Naive thymus-derived CD4-positive, alpha-beta T cell (primary cell): Measurements from ENCODE around the gene PLD6. TPM values are rescaled to one million over a fixed set of nuclear protein-coding genes. Genes with fewer than 3 reads are reported as not detected.

Experiments used
- ATAC-seq: fragments of 150-1000 bp; cut with Tn5 transposase; 2 replicates; pipeline ENCODE4 v1.10.0; 2021; ENCODE audit warnings: mild to moderate bottlenecking, moderate library complexity
- CTCF ChIA-PET: fragments of 350-600 bp; sonication (Branson Sonifier 250); formaldehyde crosslinking; loops from one replicate; lab custom pipeline; 2021; ENCODE audit warnings: antibody characterized with exemption; lab: Charles Lee
- POLR2A ChIA-PET: fragments of 350-600 bp; sonication (Branson Sonifier 250); formaldehyde crosslinking; loops from one replicate; lab custom pipeline; 2021; ENCODE audit warnings: antibody characterized with exemption, inconsistent platforms; lab: Charles Lee
- DNase-seq, 9 donors: peaks; one replicate each; pipeline versions ENCODE4 v3.0.0 to v3.0.0-alpha.2; 2020 to 2022; ENCODE audit warnings: mixed read lengths in 1 of 9
- H3K27ac ChIP-seq: one replicate; pipeline ENCODE4 v1.7.0; 2013; ENCODE audit warnings: mild to moderate bottlenecking, low read depth, low read length, moderate library complexity
- H3K27me3 ChIP-seq, 2 donors: one replicate each; pipeline ENCODE4 v1.7.0; 2013; ENCODE audit warnings: low read length in 2 of 2, mild to moderate bottlenecking in 2 of 2, moderate library complexity in 2 of 2; ENCODE audit not compliant: control insufficient read depth in 2 of 2, insufficient read depth in 2 of 2
- H3K36me3 ChIP-seq, 3 experiments: 1 replicate in 2 of 3; 2 replicates in 1 of 3; pipeline ENCODE4 v1.7.0; 2013; ENCODE audit warnings: low read length in 3 of 3, mild to moderate bottlenecking in 3 of 3, moderate library complexity in 1 of 3; ENCODE audit not compliant: insufficient read depth in 3 of 3, control insufficient read depth in 2 of 3
- H3K4me1 ChIP-seq, 2 donors: one replicate each; pipeline ENCODE4 v1.7.0; 2013; ENCODE audit warnings: low read length in 2 of 2, mild to moderate bottlenecking in 2 of 2, moderate library complexity in 1 of 2; ENCODE audit not compliant: control insufficient read depth in 2 of 2, insufficient read depth in 2 of 2
- H3K4me3 ChIP-seq: 2 replicates; pipeline ENCODE4 v1.7.0; 2013; ENCODE audit warnings: mild to moderate bottlenecking, low read length
- H3K9me3 ChIP-seq, 3 experiments: 1 replicate in 2 of 3; 2 replicates in 1 of 3; pipeline ENCODE4 v1.7.0; 2013; ENCODE audit warnings: low read length in 3 of 3; ENCODE audit not compliant: control insufficient read depth in 2 of 3
- H3K27ac Mint-ChIP-seq, 9 donors: one replicate each; pipeline ENCODE4 v1.8.0; 2020 to 2022; ENCODE audit warnings: mixed read lengths in 9 of 9, mild to moderate bottlenecking in 8 of 9, moderate library complexity in 5 of 9, inconsistent platforms in 2 of 9
- H3K27me3 Mint-ChIP-seq, 5 donors: one replicate each; pipeline ENCODE4 v1.8.0; 2021 to 2022; ENCODE audit warnings: mixed read lengths in 5 of 5, mild to moderate bottlenecking in 1 of 5
- H3K36me3 Mint-ChIP-seq, 5 donors: one replicate each; pipeline ENCODE4 v1.8.0; 2020 to 2022; ENCODE audit warnings: mixed read lengths in 5 of 5, mild to moderate bottlenecking in 3 of 5, inconsistent platforms in 1 of 5
- H3K4me1 Mint-ChIP-seq, 7 donors: one replicate each; pipeline ENCODE4 v1.8.0; 2020 to 2022; ENCODE audit warnings: mixed read lengths in 7 of 7, mild to moderate bottlenecking in 3 of 7, inconsistent platforms in 1 of 7
- H3K4me3 Mint-ChIP-seq, 10 donors: one replicate each; pipeline ENCODE4 v1.8.0; 2020 to 2022; ENCODE audit warnings: mild to moderate bottlenecking in 10 of 10, mixed read lengths in 10 of 10, moderate library complexity in 6 of 10, inconsistent platforms in 2 of 10
- H3K9me3 Mint-ChIP-seq, 11 donors: one replicate each; pipeline ENCODE4 v1.8.0; 2020 to 2022; ENCODE audit warnings: mixed read lengths in 11 of 11, mild to moderate bottlenecking in 4 of 11, inconsistent platforms in 1 of 11, moderate library complexity in 1 of 11
- intact Hi-C, 2 donors: fragments of 100-400 bp; cut with micrococcal nuclease; formaldehyde crosslinking; loops; one replicate each; pipeline ENCODE4 v1.15.1; 2023
- polyA plus RNA-seq, 2 donors: library from polyadenylated mRNA; unstranded; fragments of 300-500 nt; fragmentation: Illumina TruSeq; gene quantifications; one replicate each; pipeline ENCODE4 v1.2.3, GENCODE V29; 2021
- total RNA-seq, 6 experiments: library from RNA in 5 of 6; stranded (reverse) in 5 of 6; gene quantifications; 1 replicate in 5 of 6; 2 replicates in 1 of 6; pipeline ENCODE4 v1.2.3 and lab custom pipeline; 2021 to 2026

PLD6 gene
- total and polyA plus RNA-seq, 7 experiments from 2014 or later = 6.2 to 16.4 (median 12.1) TPM

GRCh38 chr17:17156511-17156910 lies 49.6 kb downstream of the PLD6 start:
- peaks cover 9 to 89% (median 17%) of the 10 kb centered on the region in 3 experiments for H3K36me3 ChIP-seq
- Mint-ChIP-seq H3K36me3 (peaks cover 18 to 51% (median 22%) of the 10 kb centered on the region in 5 donors), H3K4me1 (peaks cover 30 to 44% (median 39%) of the 10 kb centered on the region in 7 donors), H3K27ac (peak overlapping the region in 3 of 9 donors; percentile 32 to 62 (median 49)), H3K9me3 (no peaks in the 10 kb centered on the region), H3K4me3 (no peak overlapping the region), H3K27me3 (no peaks in the 10 kb centered on the region)
- intact Hi-C loops = loop anchor here in 1 of 2 donors (10.0 kb wide), 1 partner anchor 48 kb away; the partner anchor contains the start of gene PLD6
- no peak for DNase-seq
- POLR2A ChIA-PET = no interaction called here
- no peak for ATAC-seq
- H3K9me3 ChIP-seq = no peaks in the 10 kb centered on the region
- H3K4me3 ChIP-seq = no peak overlapping the region
- CTCF ChIA-PET = interaction anchor here (0.7 to 1.1 kb wide), 3 partner anchors 28 to 91 kb away, joined by 3 read pairs; no protein-coding TSS in a partner anchor
- H3K4me1 ChIP-seq = peaks cover 13 to 40% of the 10 kb centered on the region in 2 donors
- no peaks in the 10 kb centered on the region for H3K27me3 ChIP-seq
- no peak overlapping the region for H3K27ac ChIP-seq

GRCh38 chr17:17156107-17156506 lies 50.0 kb downstream of the PLD6 start:
- Histone ChIP-seq H3K27ac (no peak overlapping the region), H3K36me3 (peaks cover 5 to 89% (median 14%) of the 10 kb centered on the region in 3 experiments), H3K4me3 (no peak overlapping the region), H3K9me3 (no peaks in the 10 kb centered on the region), H3K4me1 (peaks cover 13 to 40% of the 10 kb centered on the region in 2 donors), H3K27me3 (no peaks in the 10 kb centered on the region)
- ChIA-PET POLR2A (interaction anchor here (1.0 to 1.4 kb wide), 2 partner anchors 22 to 26 kb away, joined by 3 to 4 read pairs; no protein-coding TSS in a partner anchor), CTCF (interaction anchor here (0.7 to 1.2 kb wide), 6 partner anchors 24 to 160 kb away, joined by 3 read pairs; no protein-coding TSS in a partner anchor)
- Mint-ChIP-seq H3K36me3 (peaks cover 18 to 50% (median 21%) of the 10 kb centered on the region in 5 donors), H3K4me1 (peaks cover 31 to 45% (median 39%) of the 10 kb centered on the region in 7 donors), H3K27me3 (no peaks in the 10 kb centered on the region), H3K27ac (no peak overlapping the region), H3K9me3 (no peaks in the 10 kb centered on the region), H3K4me3 (no peak overlapping the region)
- intact Hi-C loops = loop anchor here in 1 of 2 donors (10.0 kb wide), 1 partner anchor 49 kb away; the partner anchor contains the start of gene PLD6
- ATAC-seq = no peak
- no peak for DNase-seq

GRCh38 chr17:17155568-17155967 lies 50.6 kb downstream of the PLD6 start:
- ChIA-PET CTCF (interaction anchor here (0.5 to 1.2 kb wide), 7 partner anchors 24 to 161 kb away, joined by 3 to 4 read pairs (median 3); no protein-coding TSS in a partner anchor), POLR2A (interaction anchor here (1.0 to 1.4 kb wide), 2 partner anchors 22 to 27 kb away, joined by 3 to 4 read pairs; no protein-coding TSS in a partner anchor)
- Histone ChIP-seq H3K36me3 (peaks cover 4 to 88% (median 9%) of the 10 kb centered on the region in 3 experiments), H3K4me1 (peaks cover 13 to 40% of the 10 kb centered on the region in 2 donors), H3K4me3 (no peak overlapping the region), H3K27me3 (no peaks in the 10 kb centered on the region), H3K9me3 (no peaks in the 10 kb centered on the region), H3K27ac (no peak overlapping the region)
- no peaks in the 10 kb centered on the region for H3K9me3 Mint-ChIP-seq
- intact Hi-C loops = loop anchor here (1.0 to 10.0 kb wide), 5 partner anchors 21 to 158 kb away; partner anchors contain the start of genes FLCN (in 1 of the 2) and PLD6 (in 1 of the 2)
- H3K27ac Mint-ChIP-seq = peak overlapping the region; percentile 25 to 87 (median 75)
- H3K36me3 Mint-ChIP-seq = peaks cover 16 to 50% (median 21%) of the 10 kb centered on the region in 5 donors
- no peak for ATAC-seq
- DNase-seq = peak in 3 of 9 donors; percentile 22 to 45 (median 38)
- H3K4me3 Mint-ChIP-seq = peak overlapping the region in 7 of 10 donors; percentile 17 to 65 (median 42)
- no peaks in the 10 kb centered on the region for H3K27me3 Mint-ChIP-seq
- H3K4me1 Mint-ChIP-seq = peaks cover 31 to 45% (median 40%) of the 10 kb centered on the region in 7 donors

- H3K4me3 ChIP-seq = no peak overlapping the region
- Mint-ChIP-seq H3K9me3 (no peaks in the 10 kb centered on the region), H3K4me1 (peaks cover 32 to 46% (median 42%) of the 10 kb centered on the region in 7 donors), H3K27ac (peak overlapping the region; percentile 56 to 95 (median 85)), H3K36me3 (peaks cover 16 to 56% (median 25%) of the 10 kb centered on the region in 5 donors), H3K27me3 (no peaks in the 10 kb centered on the region), H3K4me3 (peak overlapping the region in 9 of 10 donors; percentile 10 to 72 (median 53))
- H3K36me3 ChIP-seq = peaks cover 4 to 83% (median 12%) of the 10 kb centered on the region in 3 experiments
- intact Hi-C loops = loop anchor here (1.0 to 10.0 kb wide), 5 partner anchors 21 to 158 kb away; partner anchors contain the start of genes FLCN (in 1 of the 2) and PLD6 (in 1 of the 2)
- H3K4me1 ChIP-seq = peaks cover 13 to 40% of the 10 kb centered on the region in 2 donors
- H3K27ac ChIP-seq = peak overlapping the region; percentile 46
- ATAC-seq (peak; percentile 33), DNase-seq (no peak)
- H3K27me3 ChIP-seq = no peaks in the 10 kb centered on the region
- ChIA-PET POLR2A (interaction anchor here (1.0 to 1.4 kb wide), 2 partner anchors 23 to 27 kb away, joined by 3 to 4 read pairs; no protein-coding TSS in a partner anchor), CTCF (interaction anchor here (0.5 to 1.2 kb wide), 4 partner anchors 25 to 158 kb away, joined by 3 to 4 read pairs (median 3); no protein-coding TSS in a partner anchor)
- H3K9me3 ChIP-seq = no peaks in the 10 kb centered on the region
Measured at GRCh38 chr17:17154981-17155380, 51.2 kb downstream of the PLD6 start.

- Histone ChIP-seq H3K4me3 (no peak overlapping the region), H3K27me3 (no peaks in the 10 kb centered on the region), H3K4me1 (peaks cover 13 to 40% of the 10 kb centered on the region in 2 donors), H3K27ac (peak overlapping the region; percentile 52), H3K36me3 (peaks cover 4 to 79% (median 15%) of the 10 kb centered on the region in 3 experiments), H3K9me3 (no peaks in the 10 kb centered on the region)
- H3K27ac Mint-ChIP-seq = peak overlapping the region; percentile 56 to 95 (median 85)
- H3K36me3 Mint-ChIP-seq = peaks cover 14 to 57% (median 26%) of the 10 kb centered on the region in 5 donors
- ATAC-seq (no peak), DNase-seq (no peak)
- no peaks in the 10 kb centered on the region for H3K27me3 Mint-ChIP-seq
- ChIA-PET CTCF (no interaction called here), POLR2A (interaction anchor here (1.4 kb wide), 2 partner anchors 28 kb away, joined by 4 read pairs; no protein-coding TSS in a partner anchor)
- no peaks in the 10 kb centered on the region for H3K9me3 Mint-ChIP-seq
- intact Hi-C loops = loop anchor here in 1 of 2 donors (10.0 kb wide), 1 partner anchor 50 kb away; the partner anchor contains the start of gene PLD6
- H3K4me3 Mint-ChIP-seq = peak overlapping the region in 9 of 10 donors; percentile 10 to 72 (median 53)
- H3K4me1 Mint-ChIP-seq = peaks cover 32 to 49% (median 42%) of the 10 kb centered on the region in 7 donors
Measured at GRCh38 chr17:17154556-17154955, 51.6 kb downstream of the PLD6 start.

GRCh38 chr17:17153709-17154108 lies 52.4 kb downstream of the PLD6 start:
- no peaks in the 10 kb centered on the region for H3K27me3 Mint-ChIP-seq
- DNase-seq = peak in 1 of 9 donors; percentile 15
- Histone ChIP-seq H3K4me1 (peaks cover 13 to 40% of the 10 kb centered on the region in 2 donors), H3K27ac (peak overlapping the region; percentile 52), H3K9me3 (no peaks in the 10 kb centered on the region), H3K4me3 (no peak overlapping the region), H3K27me3 (no peaks in the 10 kb centered on the region), H3K36me3 (peaks cover 4 to 70% (median 18%) of the 10 kb centered on the region in 3 experiments)
- ChIA-PET CTCF (no interaction called here), POLR2A (interaction anchor here (1.0 to 1.4 kb wide), 3 partner anchors 9 to 29 kb away, joined by 3 to 5 read pairs (median 4); no protein-coding TSS in a partner anchor)
- ATAC-seq = no peak
- H3K4me3 Mint-ChIP-seq = peak overlapping the region in 6 of 10 donors; percentile 28 to 66 (median 58)
- H3K4me1 Mint-ChIP-seq = peaks cover 32 to 49% (median 42%) of the 10 kb centered on the region in 7 donors
- intact Hi-C loops = loop anchor here in 1 of 2 donors (10.0 kb wide), 1 partner anchor 51 kb away; the partner anchor contains the start of gene PLD6
- H3K9me3 Mint-ChIP-seq = no peaks in the 10 kb centered on the region
- peaks cover 11 to 48% (median 23%) of the 10 kb centered on the region in 5 donors for H3K36me3 Mint-ChIP-seq
- peak overlapping the region; percentile 52 to 95 (median 71) for H3K27ac Mint-ChIP-seq
